Neural cell (in vitro differentiated cells): ENCODE results near the gene RRP1. TPM values are rescaled to one million over a fixed set of nuclear protein-coding genes. Genes with fewer than 3 reads are reported as not detected.

Experiments
- H2AFZ ChIP-seq: fragments of 200-600, 300-800 bp; sonication (generic), shearing (Covaris generic); 2 replicates; pipeline ENCODE4 v1.6.0; 2014; ENCODE audit warnings: low read depth, mild to moderate bottlenecking, antibody characterized with exemption, low read length, moderate library complexity
- H3F3A ChIP-seq: fragments of 200-600 bp; shearing (Covaris generic); 2 replicates; pipeline ENCODE4 v1.6.1; 2016; ENCODE audit warnings: mild to moderate bottlenecking, moderate library complexity, mixed read lengths, antibody characterized with exemption, low read length; ENCODE audit not compliant: insufficient read depth, poor library complexity, severe bottlenecking
- H3K27ac ChIP-seq: fragments of 200-600, 300-800 bp; sonication (generic), shearing (Covaris generic); 2 replicates; pipeline ENCODE4 v1.5.1; 2014; ENCODE audit warnings: mild to moderate bottlenecking, low read length, moderate library complexity
- H3K27me3 ChIP-seq: fragments of 300-800, 200-600 bp; sonication (generic), shearing (Covaris generic); 2 replicates; pipeline ENCODE4 v1.6.0; 2014; ENCODE audit warnings: mild to moderate bottlenecking, low read depth, low read length, moderate library complexity; ENCODE audit not compliant: insufficient read depth
- H3K36me3 ChIP-seq: fragments of 300-800, 200-600 bp; sonication (generic), shearing (Covaris generic); 2 replicates; pipeline ENCODE4 v1.5.1; 2014; ENCODE audit warnings: mild to moderate bottlenecking, antibody characterized with exemption, low read length, moderate library complexity; ENCODE audit not compliant: insufficient read depth
- H3K4me2 ChIP-seq: fragments of 300-800, 200-600 bp; sonication (generic), shearing (Covaris generic); 2 replicates; pipeline ENCODE4 v1.6.0; 2014; ENCODE audit warnings: mild to moderate bottlenecking, low read length
- H3K4me3 ChIP-seq: fragments of 300-800, 200-600 bp; sonication (generic), shearing (Covaris generic); 2 replicates; pipeline ENCODE4 v1.5.1; 2014; ENCODE audit warnings: mild to moderate bottlenecking, low read length, moderate library complexity
- H3K79me2 ChIP-seq: fragments of 200-600 bp; shearing (Covaris generic); replicated peaks from 2 replicates; pipeline ENCODE4 v1.6.0; 2014; ENCODE audit warnings: mild to moderate bottlenecking, low read length, moderate library complexity; ENCODE audit not compliant: insufficient read depth
- H3K9ac ChIP-seq: fragments of 300-800, 200-600 bp; sonication (generic), shearing (Covaris generic); 2 replicates; pipeline ENCODE4 v1.6.1; 2016; ENCODE audit warnings: mild to moderate bottlenecking, low read length, mixed read lengths
- H3K9me2 ChIP-seq: fragments of 200-600 bp; shearing (Covaris generic); 2 replicates; pipeline ENCODE4 v1.6.1; 2016; ENCODE audit warnings: mild to moderate bottlenecking, low read length, mixed read lengths; ENCODE audit not compliant: insufficient read depth
- H3K9me3 ChIP-seq: fragments of 200-600, 300-800 bp; sonication (generic), shearing (Covaris generic); 2 replicates; pipeline ENCODE4 v1.6.1; 2016; ENCODE audit warnings: mild to moderate bottlenecking, mixed run types, low read length, moderate library complexity, mixed read lengths
- H4K20me1 ChIP-seq: fragments of 200-600 bp; shearing (Covaris generic); 2 replicates; pipeline ENCODE4 v1.6.1; 2016; ENCODE audit warnings: mild to moderate bottlenecking, mixed run types; ENCODE audit not compliant: insufficient read depth
- EP300 ChIP-seq: fragments of 450-650 bp; conservative IDR thresholded peaks from 2 replicates; pipeline ENCODE4 v1.6.1; 2014; ENCODE audit warnings: antibody characterized with exemption, mild to moderate bottlenecking, moderate library complexity; ENCODE audit not compliant: poor library complexity, severe bottlenecking
- EZH2 ChIP-seq: fragments of 200-600, 300-800 bp; shearing (Covaris generic), sonication (generic); IDR thresholded peaks from 2 replicates; pipeline ENCODE4 v1.6.1; 2014; ENCODE audit warnings: antibody characterized with exemption, low read length, borderline replicate concordance, mild to moderate bottlenecking; ENCODE audit not compliant: insufficient read depth, poor library complexity, severe bottlenecking
- MXI1 ChIP-seq: fragments of 450-650 bp; conservative IDR thresholded peaks from 2 replicates; pipeline ENCODE4 v1.6.1; 2014; ENCODE audit warnings: antibody characterized with exemption, mild to moderate bottlenecking; ENCODE audit not compliant: poor library complexity, severe bottlenecking
- POLR2AphosphoS5 ChIP-seq: IDR thresholded peaks from 2 replicates; pipeline ENCODE4 v1.6.1; 2012
- RAD21 ChIP-seq: fragments of 450-650 bp; conservative IDR thresholded peaks from 2 replicates; pipeline ENCODE4 v1.6.1; 2014; ENCODE audit warnings: antibody characterized with exemption, mild to moderate bottlenecking, moderate library complexity
- REST ChIP-seq: IDR thresholded peaks from 2 replicates; pipeline ENCODE4 v1.6.1; 2012; ENCODE audit warnings: borderline replicate concordance
- SMC3 ChIP-seq: fragments of 450-650 bp; conservative IDR thresholded peaks from 2 replicates; pipeline ENCODE4 v1.6.1; 2014; ENCODE audit warnings: antibody characterized with exemption, mild to moderate bottlenecking, moderate library complexity; ENCODE audit not compliant: poor library complexity
- TAF1 ChIP-seq: IDR thresholded peaks from 2 replicates; pipeline ENCODE4 v1.6.1; 2012; ENCODE audit warnings: low read depth
- polyA plus RNA-seq: library from polyadenylated mRNA; depleted of rRNA; stranded (reverse); fragments of >200 nt; gene quantifications from 2 replicates; pipeline ENCODE4 v1.2.3, GENCODE V29; 2014
- TF ChIP-seq, protein P1 (sequence below): fragments of 450-650 bp; IDR thresholded peaks from 2 replicates; pipeline ENCODE4 v1.5.1; 2014; ENCODE audit warnings: antibody characterized with exemption, mild to moderate bottlenecking, moderate library complexity; ENCODE audit not compliant: poor library complexity, severe bottlenecking

RRP1 gene
- polyA plus RNA-seq, 1 donor from 2014 or later: 35.8 TPM

DNA sequence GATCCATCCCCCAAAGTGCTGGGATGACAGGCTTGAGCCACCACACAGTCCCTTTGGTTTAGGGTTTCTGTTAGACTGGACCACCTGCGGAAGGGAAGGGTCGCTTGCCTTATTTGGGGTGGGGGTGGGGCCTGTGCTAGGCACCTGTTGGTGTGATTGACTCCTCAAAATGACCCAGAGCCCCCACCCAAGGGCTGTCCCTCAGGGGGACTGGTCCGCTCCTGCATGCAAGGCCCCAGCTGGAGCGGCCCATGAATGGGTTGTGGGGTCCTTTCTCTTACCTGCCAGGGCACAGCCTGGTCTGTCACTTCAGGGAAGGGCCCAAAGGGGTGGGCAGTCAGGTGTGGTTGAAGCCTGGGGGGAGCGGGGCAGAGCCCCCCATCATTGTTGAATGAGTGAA is 11.4 kb upstream of the RRP1 start:
- no peak overlapping the region for H3K9ac ChIP-seq
- TF ChIP-seq POLR2AphosphoS5 (no peak), EP300 (no peak), SMC3 (no peak), RAD21 (no peak), REST (no peak), MXI1 (no peak), TAF1 (no peak), EZH2 (no peak)
- TF ChIP-seq, protein P1, sequence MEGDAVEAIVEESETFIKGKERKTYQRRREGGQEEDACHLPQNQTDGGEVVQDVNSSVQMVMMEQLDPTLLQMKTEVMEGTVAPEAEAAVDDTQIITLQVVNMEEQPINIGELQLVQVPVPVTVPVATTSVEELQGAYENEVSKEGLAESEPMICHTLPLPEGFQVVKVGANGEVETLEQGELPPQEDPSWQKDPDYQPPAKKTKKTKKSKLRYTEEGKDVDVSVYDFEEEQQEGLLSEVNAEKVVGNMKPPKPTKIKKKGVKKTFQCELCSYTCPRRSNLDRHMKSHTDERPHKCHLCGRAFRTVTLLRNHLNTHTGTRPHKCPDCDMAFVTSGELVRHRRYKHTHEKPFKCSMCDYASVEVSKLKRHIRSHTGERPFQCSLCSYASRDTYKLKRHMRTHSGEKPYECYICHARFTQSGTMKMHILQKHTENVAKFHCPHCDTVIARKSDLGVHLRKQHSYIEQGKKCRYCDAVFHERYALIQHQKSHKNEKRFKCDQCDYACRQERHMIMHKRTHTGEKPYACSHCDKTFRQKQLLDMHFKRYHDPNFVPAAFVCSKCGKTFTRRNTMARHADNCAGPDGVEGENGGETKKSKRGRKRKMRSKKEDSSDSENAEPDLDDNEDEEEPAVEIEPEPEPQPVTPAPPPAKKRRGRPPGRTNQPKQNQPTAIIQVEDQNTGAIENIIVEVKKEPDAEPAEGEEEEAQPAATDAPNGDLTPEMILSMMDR: no peak
- no peaks in the 10 kb centered on the region for H3K9me3 ChIP-seq
- no peak overlapping the region for H3K4me2 ChIP-seq
- peaks cover 5% of the 10 kb centered on the region for H3K79me2 ChIP-seq
- H3K27me3 ChIP-seq: no peaks in the 10 kb centered on the region
- H2AFZ ChIP-seq: no peak overlapping the region
- H3K4me3 ChIP-seq: no peak overlapping the region
- no peak overlapping the region for H3K27ac ChIP-seq
- no peaks in the 10 kb centered on the region for H3F3A ChIP-seq
- no peaks in the 10 kb centered on the region for H4K20me1 ChIP-seq
- H3K9me2 ChIP-seq: no peaks in the 10 kb centered on the region
- H3K36me3 ChIP-seq: no peaks in the 10 kb centered on the region

DNA sequence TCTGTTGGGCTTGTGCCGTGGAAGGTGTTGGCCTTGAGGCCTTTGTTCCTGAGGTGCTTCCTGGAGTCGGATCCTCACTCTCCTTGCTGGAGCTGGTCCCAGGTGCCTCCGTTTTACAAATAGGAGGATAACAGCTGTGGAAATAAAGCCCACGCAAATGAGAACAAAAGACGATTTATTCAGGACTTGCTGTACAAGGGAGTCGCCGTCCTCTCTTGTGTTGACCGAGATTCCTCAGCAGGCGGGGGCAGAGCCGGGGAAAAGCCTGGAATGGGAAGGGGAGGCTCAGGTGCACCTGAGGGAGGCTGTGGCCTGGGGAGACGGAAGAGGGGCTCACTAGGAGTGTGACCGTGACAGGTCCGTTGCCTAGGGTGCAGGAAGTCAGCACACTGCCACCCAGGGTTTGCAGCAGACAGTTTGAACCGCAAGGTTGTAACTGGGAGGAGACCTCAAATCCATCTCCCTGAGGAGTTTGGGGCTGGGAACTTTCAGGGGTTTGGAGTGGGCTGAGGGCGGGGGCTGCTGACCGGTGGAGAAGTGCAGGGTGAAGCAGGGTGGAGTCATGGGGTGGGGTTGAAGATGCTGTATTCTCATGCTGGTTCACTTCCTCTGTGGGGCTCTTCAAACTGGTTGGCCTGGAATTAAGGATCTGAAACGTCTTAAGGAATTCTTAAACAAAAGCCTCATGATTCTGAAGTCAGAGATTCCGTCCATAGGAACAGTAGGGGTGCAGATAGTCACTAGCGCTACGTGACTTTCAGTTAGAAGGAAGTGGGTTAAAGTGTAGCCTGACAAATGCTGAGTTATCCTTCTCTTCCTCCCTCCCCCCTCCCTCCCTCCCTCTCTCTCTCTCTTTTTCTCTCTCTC is 10.7 kb upstream of the RRP1 start:
- H3K27ac ChIP-seq: no peak overlapping the region

More for the DNA sequence above, 10.7 kb upstream of the RRP1 start:
- Histone ChIP-seq H3K9ac (no peak overlapping the region), H3K79me2 (peaks cover 5% of the 10 kb centered on the region), H3K4me3 (no peak overlapping the region), H3K9me2 (no peaks in the 10 kb centered on the region), H3K27me3 (no peaks in the 10 kb centered on the region), H4K20me1 (no peaks in the 10 kb centered on the region), H3K36me3 (no peaks in the 10 kb centered on the region), H3K9me3 (no peaks in the 10 kb centered on the region), H3K4me2 (no peak overlapping the region), H3F3A (no peaks in the 10 kb centered on the region), H2AFZ (no peak overlapping the region)
- TF ChIP-seq RAD21: no peak
- no peak for TF ChIP-seq EP300
- no peak for TF ChIP-seq REST
- no peak for TF ChIP-seq SMC3
